Smooth muscle cell (in vitro differentiated cells): ENCODE measurements around the gene RHOF. TPM values are rescaled to one million over a fixed set of nuclear protein-coding genes. Genes with fewer than 3 reads are reported as not detected.

Experiments
- DNase-seq: peaks from one replicate; lab custom pipeline; 2025; ENCODE audit not compliant: unreplicated experiment; lab: John Stamatoyannopoulos, UW
- H2AFZ ChIP-seq: fragments of 200-600 bp; sonication (generic); 2 replicates; pipeline ENCODE4 v1.6.0; 2016; ENCODE audit warnings: antibody characterized with exemption, low read depth, mild to moderate bottlenecking
- H3F3A ChIP-seq: fragments of 200-600 bp; sonication (generic); 2 replicates; pipeline ENCODE4 v1.6.0; 2017; ENCODE audit warnings: antibody characterized with exemption, low read depth
- H3K27ac ChIP-seq: fragments of 200-600 bp; sonication (generic); 2 replicates; pipeline ENCODE4 v1.5.1; 2016; ENCODE audit warnings: low read depth, mild to moderate bottlenecking
- H3K27me3 ChIP-seq: fragments of 200-600 bp; sonication (generic); 2 replicates; pipeline ENCODE4 v1.6.1; 2016; ENCODE audit warnings: low read depth, mild to moderate bottlenecking
- H3K36me3 ChIP-seq: fragments of 200-600 bp; sonication (generic); 2 replicates; pipeline ENCODE4 v1.5.1; 2016; ENCODE audit warnings: low read depth
- H3K4me1 ChIP-seq: fragments of 200-600 bp; sonication (generic); 2 replicates; pipeline ENCODE4 v1.5.1; 2016; ENCODE audit warnings: low read depth
- H3K4me2 ChIP-seq: fragments of 200-600 bp; sonication (generic); 2 replicates; pipeline ENCODE4 v1.6.0; 2016; ENCODE audit warnings: mild to moderate bottlenecking
- H3K4me3 ChIP-seq: fragments of 200-600 bp; sonication (generic); 2 replicates; pipeline ENCODE4 v1.5.1; 2016; ENCODE audit warnings: mild to moderate bottlenecking
- H3K79me2 ChIP-seq: fragments of 200-600 bp; sonication (generic); 2 replicates; pipeline ENCODE4 v1.6.0; 2016; ENCODE audit warnings: low read depth, mild to moderate bottlenecking
- H3K9ac ChIP-seq: fragments of 200-600 bp; sonication (generic); 2 replicates; pipeline ENCODE4 v1.6.0; 2016; ENCODE audit warnings: low read depth
- H3K9me3 ChIP-seq: fragments of 200-600 bp; sonication (generic); replicated peaks from 2 replicates; pipeline ENCODE4 v1.5.1; 2016; ENCODE audit warnings: low read depth
- H4K20me1 ChIP-seq: fragments of 200-600 bp; sonication (generic); 2 replicates; pipeline ENCODE4 v1.6.0; 2016; ENCODE audit warnings: low read depth
- WGBS: methylation state at CpG from one replicate; pipeline ENCODE4 v1.1.7; 2016; ENCODE audit warnings: low lambda C conversion rate; 5-methylcytosine and 5-hydroxymethylcytosine counted together
- polyA plus RNA-seq: library from polyadenylated mRNA; unstranded; fragments of >200 nt; fragmentation: Nextera tagmentation; extraction: Ambion mirVana; gene quantifications from 2 replicates; pipeline ENCODE4 v1.2.1, GENCODE V29; 2016
- total RNA-seq: library from RNA; depleted of rRNA; stranded (reverse); fragments of >200 nt; gene quantifications from 2 replicates; pipeline ENCODE4 v1.2.3, GENCODE V29; 2014
- TF ChIP-seq, protein P1 (sequence below): fragments of 200-600 bp; sonication (generic); IDR thresholded peaks from 2 replicates; pipeline ENCODE4 v1.5.1; 2017; ENCODE audit warnings: borderline replicate concordance, mild to moderate bottlenecking, antibody characterized with exemption; ENCODE audit not compliant: insufficient read depth, poor library complexity, severe bottlenecking

Gene RHOF
- total and polyA plus RNA-seq, 2 experiments from 2014 or later: 15.3 to 25.9 TPM

- H3K36me3 ChIP-seq: no peaks in the 10 kb centered on the region
- H2AFZ ChIP-seq: peak overlapping the region; percentile 79
- peaks cover 68% of the 10 kb centered on the region for H3K79me2 ChIP-seq
- peaks cover 38% of the 10 kb centered on the region for H4K20me1 ChIP-seq
- H3F3A ChIP-seq: peaks cover 15% of the 10 kb centered on the region
- peak overlapping the region; percentile 82 for H3K4me3 ChIP-seq
- 1% methylated on average over 43 of the region's 65 CpGs for WGBS
- peaks cover 41% of the 10 kb centered on the region for H3K4me1 ChIP-seq
- H3K4me2 ChIP-seq: peak overlapping the region; percentile 99
- peak overlapping the region; percentile 95 for H3K9ac ChIP-seq
- peak; percentile 70 for DNase-seq
- TF ChIP-seq, protein P1, sequence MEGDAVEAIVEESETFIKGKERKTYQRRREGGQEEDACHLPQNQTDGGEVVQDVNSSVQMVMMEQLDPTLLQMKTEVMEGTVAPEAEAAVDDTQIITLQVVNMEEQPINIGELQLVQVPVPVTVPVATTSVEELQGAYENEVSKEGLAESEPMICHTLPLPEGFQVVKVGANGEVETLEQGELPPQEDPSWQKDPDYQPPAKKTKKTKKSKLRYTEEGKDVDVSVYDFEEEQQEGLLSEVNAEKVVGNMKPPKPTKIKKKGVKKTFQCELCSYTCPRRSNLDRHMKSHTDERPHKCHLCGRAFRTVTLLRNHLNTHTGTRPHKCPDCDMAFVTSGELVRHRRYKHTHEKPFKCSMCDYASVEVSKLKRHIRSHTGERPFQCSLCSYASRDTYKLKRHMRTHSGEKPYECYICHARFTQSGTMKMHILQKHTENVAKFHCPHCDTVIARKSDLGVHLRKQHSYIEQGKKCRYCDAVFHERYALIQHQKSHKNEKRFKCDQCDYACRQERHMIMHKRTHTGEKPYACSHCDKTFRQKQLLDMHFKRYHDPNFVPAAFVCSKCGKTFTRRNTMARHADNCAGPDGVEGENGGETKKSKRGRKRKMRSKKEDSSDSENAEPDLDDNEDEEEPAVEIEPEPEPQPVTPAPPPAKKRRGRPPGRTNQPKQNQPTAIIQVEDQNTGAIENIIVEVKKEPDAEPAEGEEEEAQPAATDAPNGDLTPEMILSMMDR: peak; percentile 5
- peak overlapping the region; percentile 99 for H3K27ac ChIP-seq
- H3K9me3 ChIP-seq: no peaks in the 10 kb centered on the region
- no peaks in the 10 kb centered on the region for H3K27me3 ChIP-seq
These were observed 9.6 kb upstream of the RHOF start for GRCh38 chr12:121802843-121803698.

DNA sequence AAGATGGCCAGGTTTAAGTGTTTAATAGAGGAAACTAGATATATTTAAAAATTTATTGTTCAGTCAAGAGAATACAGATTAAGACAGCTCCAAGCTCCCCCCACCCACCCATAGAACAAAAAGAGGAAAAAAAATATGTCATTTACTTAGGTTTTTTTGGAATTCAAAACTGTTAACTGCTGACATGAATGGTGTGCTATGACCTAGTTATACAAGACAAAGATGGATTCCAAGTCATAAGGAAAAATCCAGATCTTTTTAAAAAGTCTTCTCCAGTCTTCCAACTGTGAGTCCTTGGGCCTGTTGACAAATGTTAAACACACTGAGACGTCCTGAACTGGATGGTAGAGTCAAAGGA lies 9.0 kb upstream of the RHOF start:
- Histone ChIP-seq H3K9me3 (no peaks in the 10 kb centered on the region), H2AFZ (no peak overlapping the region), H3K4me3 (peak overlapping the region; percentile 82), H3K9ac (peak overlapping the region; percentile 95), H3K27ac (peak overlapping the region; percentile 99), H4K20me1 (peaks cover 38% of the 10 kb centered on the region), H3K79me2 (peaks cover 68% of the 10 kb centered on the region), H3F3A (peaks cover 20% of the 10 kb centered on the region), H3K4me1 (peaks cover 47% of the 10 kb centered on the region), H3K27me3 (no peaks in the 10 kb centered on the region), H3K36me3 (no peaks in the 10 kb centered on the region), H3K4me2 (peak overlapping the region; percentile 99)
- WGBS: 0% methylated on average over 1 of the region's 1 CpG
- TF ChIP-seq, protein P1: no peak
- DNase-seq: no peak

DNA sequence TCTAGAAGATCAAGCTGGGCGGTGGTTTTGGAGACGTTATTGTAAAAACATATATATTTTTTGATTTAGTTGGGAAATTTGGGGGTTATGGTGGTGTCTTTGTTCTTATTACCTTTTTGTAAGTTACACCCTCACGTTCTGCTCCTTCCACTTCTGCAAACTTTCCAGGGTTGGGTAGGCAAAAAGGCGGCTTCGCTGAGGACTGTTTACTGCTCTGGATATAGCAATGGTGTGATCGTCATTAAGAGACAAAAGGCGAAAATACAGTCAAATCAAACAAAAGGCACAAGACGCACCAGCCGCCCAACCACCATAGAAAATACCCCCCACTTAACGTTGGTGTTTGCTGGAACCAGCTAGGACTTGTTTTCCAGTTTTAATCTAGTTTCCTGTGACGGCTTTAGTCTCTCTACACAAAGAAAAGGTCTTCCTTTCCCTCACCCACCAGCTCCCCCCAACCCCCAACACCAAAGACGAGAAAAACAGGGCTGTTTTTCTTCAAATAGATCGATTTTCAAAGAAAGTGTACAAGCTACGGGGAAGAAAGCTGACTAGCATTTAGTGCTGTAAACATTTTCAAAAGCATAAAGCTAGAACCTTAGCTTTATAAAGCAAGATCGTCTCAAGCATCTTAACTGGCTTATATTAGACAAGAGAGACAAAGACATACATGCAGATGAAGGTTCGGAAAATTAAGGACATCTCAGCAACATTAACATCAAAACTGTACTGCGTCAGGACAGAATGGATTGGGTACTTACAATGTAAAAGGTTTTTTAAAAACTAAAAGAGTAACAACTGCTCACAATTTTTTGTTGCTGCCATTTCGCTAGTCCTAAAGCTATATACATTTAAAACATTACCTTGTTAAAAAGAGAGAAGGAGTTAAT lies 8.4 kb upstream of the RHOF start:
- Histone ChIP-seq H3K27me3 (no peaks in the 10 kb centered on the region), H4K20me1 (peaks cover 38% of the 10 kb centered on the region), H3F3A (peaks cover 22% of the 10 kb centered on the region), H3K79me2 (peaks cover 65% of the 10 kb centered on the region), H3K9ac (peak overlapping the region; percentile 95), H3K4me2 (peak overlapping the region; percentile 99), H3K9me3 (no peaks in the 10 kb centered on the region), H3K27ac (peak overlapping the region; percentile 99), H2AFZ (no peak overlapping the region), H3K4me1 (peaks cover 53% of the 10 kb centered on the region), H3K4me3 (peak overlapping the region; percentile 82), H3K36me3 (no peaks in the 10 kb centered on the region)
- DNase-seq: no peak
- TF ChIP-seq, protein P1: no peak
- 3% methylated on average over 18 of the region's 18 CpGs for WGBS
